Keratinocyte (primary cell): ENCODE measurements around the gene PRKCD. TPM values are rescaled to one million over a fixed set of nuclear protein-coding genes. Genes with fewer than 3 reads are reported as not detected.

Experiments
- DNase-seq: peaks from one replicate; pipeline ENCODE4 v3.0.0-alpha.2; 2011; ENCODE audit warnings: low read depth, missing footprints, low spot score
- FAIRE-seq: peaks from 2 replicates; lab custom pipeline; 2011; peaks lifted over from hg19 to GRCh38; lab: Jason Lieb, UNC
- H2AFZ ChIP-seq: 2 replicates; pipeline ENCODE4 v1.6.0; 2012; ENCODE audit warnings: low read length, control low read depth, inconsistent platforms; ENCODE audit not compliant: control insufficient read depth
- H3K27ac ChIP-seq: 2 replicates; pipeline ENCODE4 v1.5.1; 2011; ENCODE audit warnings: low read length; ENCODE audit not compliant: control insufficient read depth, insufficient read depth
- H3K27me3 ChIP-seq: 3 replicates; pipeline ENCODE4 v1.6.0; 2011; ENCODE audit warnings: low read length; ENCODE audit not compliant: control insufficient read depth, insufficient read depth; ENCODE audit errors: extremely low read depth
- H3K36me3 ChIP-seq, 2 experiments: 2 replicates in 1 of 2; 3 replicates in 1 of 2; pipeline ENCODE4 v1.5.1; 2011; ENCODE audit warnings: low read length in 2 of 2, mild to moderate bottlenecking in 1 of 2; ENCODE audit not compliant: control insufficient read depth in 2 of 2, insufficient read depth in 2 of 2; ENCODE audit errors: extremely low read depth in 1 of 2
- H3K4me1 ChIP-seq: 3 replicates; pipeline ENCODE4 v1.5.1; 2011; ENCODE audit warnings: low read length; ENCODE audit not compliant: control insufficient read depth, insufficient read depth; ENCODE audit errors: extremely low read depth
- H3K4me2 ChIP-seq: 3 replicates; pipeline ENCODE4 v1.6.0; 2011; ENCODE audit warnings: low read depth, low read length; ENCODE audit not compliant: control insufficient read depth, insufficient read depth; ENCODE audit errors: extremely low read depth
- H3K4me3 ChIP-seq, 3 experiments: fragments of 200-600 bp in 1 of 3; sonication (generic) in 1 of 3; 2 replicates in 2 of 3; 3 replicates in 1 of 3; pipeline ENCODE4 v1.5.1; 2011 to 2016; ENCODE audit warnings: low read length in 3 of 3, mild to moderate bottlenecking in 3 of 3, control low read depth in 2 of 3, inconsistent platforms in 1 of 3, low read depth in 1 of 3, mixed read lengths in 1 of 3, mixed run types in 1 of 3, moderate library complexity in 1 of 3; ENCODE audit not compliant: control insufficient read depth in 2 of 3, insufficient read depth in 2 of 3; ENCODE audit errors: extremely low read depth in 1 of 3
- H3K79me2 ChIP-seq: 2 replicates; pipeline ENCODE4 v1.6.0; 2012; ENCODE audit warnings: low read length; ENCODE audit not compliant: control insufficient read depth, insufficient read depth
- H3K9ac ChIP-seq: 3 replicates; pipeline ENCODE4 v1.6.0; 2011; ENCODE audit warnings: low read length; ENCODE audit not compliant: control insufficient read depth, insufficient read depth; ENCODE audit errors: extremely low read depth
- H3K9me1 ChIP-seq: 3 replicates; pipeline ENCODE4 v1.6.0; 2011; ENCODE audit warnings: low read length; ENCODE audit not compliant: control insufficient read depth, insufficient read depth; ENCODE audit errors: extremely low read depth
- H3K9me3 ChIP-seq: 2 replicates; pipeline ENCODE4 v1.5.1; 2012; ENCODE audit warnings: low read depth, low read length; ENCODE audit not compliant: control insufficient read depth
- H4K20me1 ChIP-seq: 3 replicates; pipeline ENCODE4 v1.6.0; 2011; ENCODE audit warnings: low read length; ENCODE audit not compliant: control insufficient read depth, insufficient read depth; ENCODE audit errors: extremely low read depth
- CTCF ChIP-seq, 3 experiments: IDR thresholded peaks in 1 of 3; conservative IDR thresholded peaks in 1 of 3; optimal IDR thresholded peaks in 1 of 3; 2 replicates in 2 of 3; 3 replicates in 1 of 3; pipeline versions ENCODE3 to v1.5.1; 2011; ENCODE audit warnings: low read length in 3 of 3, mild to moderate bottlenecking in 3 of 3, moderate library complexity in 2 of 3, control low read depth in 1 of 3, inconsistent platforms in 1 of 3; ENCODE audit not compliant: insufficient read depth in 2 of 3; ENCODE audit errors: extremely low read depth in 1 of 3
- EZH2 ChIP-seq: IDR thresholded peaks from one replicate; pipeline ENCODE4 v1.6.1; 2012; ENCODE audit warnings: inconsistent platforms, mild to moderate bottlenecking, low read length, moderate library complexity
- dilution Hi-C: fragments of 300-500 bp; cut with MboI; formaldehyde crosslinking; loops from one replicate; pipeline ENCODE4 v1.7.0; 2020; ENCODE audit warnings: low sequenced_read_pairs; ENCODE audit not compliant: extremely low pct_ligation_motif_present
- polyA plus RNA-seq, 5 experiments: library from polyadenylated mRNA; depleted of rRNA in 3 of 5; stranded (reverse) in 3 of 5; stranded (forward) in 1 of 5; unstranded in 1 of 5; fragments of >200 nt; gene quantifications; 1 replicate in 1 of 5; 2 replicates in 3 of 5; 3 replicates in 1 of 5; pipeline versions ENCODE4 v1.2.1 to v1.2.3, GENCODE V29; 2011 to 2012; ENCODE audit warnings: missing spikeins in 2 of 5, low read depth in 1 of 5, low replicate concordance in 1 of 5

PRKCD gene
- polyA plus RNA-seq, 1 donor (not counting 4 experiments of a cell fraction or from before 2014, with no cell fraction given): 25.1 TPM

- no peak for FAIRE-seq
- H4K20me1 ChIP-seq: peaks cover 3% of the 10 kb centered on the region
- no peak for TF ChIP-seq EZH2
- no peak for TF ChIP-seq CTCF (optimal IDR thresholded peaks at IDR 0.05 in 1 of 3, IDR thresholded peaks at IDR 0.05 in 1 of 3, conservative IDR thresholded peaks at IDR 0.05 in 1 of 3; ENCODE audit: extremely low read depth in 1 of 3, insufficient read depth in 2 of 3, low read length in 3 of 3)
Measured at GRCh38 chr3:53170325-53171063, 9.5 kb downstream of the PRKCD start.

GRCh38 chr3:53171064-53171418, 10.0 kb downstream of the PRKCD start:
- Histone ChIP-seq H3K4me3 (no peak overlapping the region), H3K9me1 (no peaks in the 10 kb centered on the region), H4K20me1 (peaks cover 3% of the 10 kb centered on the region), H3K27ac (no peak overlapping the region), H3K9ac (no peak overlapping the region), H3K4me1 (no peaks in the 10 kb centered on the region), H3K27me3 (no peaks in the 10 kb centered on the region), H3K36me3 (peaks cover 3 to 6% of the 10 kb centered on the region in 2 experiments), H2AFZ (no peak overlapping the region), H3K9me3 (no peaks in the 10 kb centered on the region), H3K79me2 (peaks cover 16% of the 10 kb centered on the region), H3K4me2 (no peak overlapping the region)
- DNase-seq (no peak), FAIRE-seq (no peak)
- dilution Hi-C loops: no loop called here
- no peak for TF ChIP-seq EZH2
- no peak for TF ChIP-seq CTCF (optimal IDR thresholded peaks at IDR 0.05 in 1 of 3, IDR thresholded peaks at IDR 0.05 in 1 of 3, conservative IDR thresholded peaks at IDR 0.05 in 1 of 3; ENCODE audit: extremely low read depth in 1 of 3, insufficient read depth in 2 of 3, low read length in 3 of 3)

More at GRCh38 chr3:53170325-53171063, 9.5 kb downstream of the PRKCD start:
- DNase-seq: no peak
- H3K9ac ChIP-seq: no peak overlapping the region
- no peak overlapping the region for H3K27ac ChIP-seq
- dilution Hi-C loops: no loop called here
- H3K9me3 ChIP-seq: no peaks in the 10 kb centered on the region
- H3K9me1 ChIP-seq: no peaks in the 10 kb centered on the region
- no peaks in the 10 kb centered on the region for H3K4me1 ChIP-seq
- no peak overlapping the region for H3K4me2 ChIP-seq
- no peak overlapping the region for H2AFZ ChIP-seq
- H3K27me3 ChIP-seq: no peaks in the 10 kb centered on the region
- H3K4me3 ChIP-seq: no peak overlapping the region
- peaks cover 3 to 4% of the 10 kb centered on the region in 2 experiments for H3K36me3 ChIP-seq
- H3K79me2 ChIP-seq: peaks cover 18% of the 10 kb centered on the region
